H9 (cell line): Measurements from ENCODE around the gene COL19A1. TPM values are rescaled to one million over a fixed set of nuclear protein-coding genes. Genes with fewer than 3 reads are reported as not detected.
"Not testable (repeated sequence)": the region's sequence is repeated elsewhere in the genome, so short reads cannot be mapped to it uniquely, and the experiment has no call there.

Source experiments
- DNase-seq: peaks from one replicate; pipeline ENCODE4 v3.0.0-alpha.2; 2017
- H2AFZ ChIP-seq: one replicate; pipeline ENCODE4 v1.6.1; 2013; ENCODE audit warnings: mild to moderate bottlenecking, low read length, control low read depth, moderate library complexity
- H2AK5ac ChIP-seq: 2 replicates; pipeline ENCODE4 v1.6.1; 2013; ENCODE audit warnings: low read length, control low read depth, mixed read lengths; ENCODE audit not compliant: insufficient read length
- H2BK120ac ChIP-seq: one replicate; pipeline ENCODE4 v1.6.1; 2013; ENCODE audit warnings: low read depth, mild to moderate bottlenecking, low read length, control low read depth, inconsistent platforms; ENCODE audit not compliant: poor library complexity, severe bottlenecking
- H2BK12ac ChIP-seq: 2 replicates; pipeline ENCODE4 v1.6.1; 2013; ENCODE audit warnings: low read length, control low read depth, mixed read lengths, low read depth; ENCODE audit not compliant: insufficient read length
- H2BK15ac ChIP-seq: 2 replicates; pipeline ENCODE4 v1.6.1; 2013; ENCODE audit warnings: low read depth, low read length, control low read depth
- H2BK20ac ChIP-seq: one replicate; pipeline ENCODE4 v1.6.1; 2013; ENCODE audit warnings: low read depth, mild to moderate bottlenecking, low read length, control low read depth, inconsistent platforms; ENCODE audit not compliant: poor library complexity, severe bottlenecking
- H2BK5ac ChIP-seq: 2 replicates; pipeline ENCODE4 v1.6.1; 2013; ENCODE audit warnings: low read length, control low read depth, mixed read lengths; ENCODE audit not compliant: insufficient read length
- H3K14ac ChIP-seq: 2 replicates; pipeline ENCODE4 v1.6.1; 2013; ENCODE audit warnings: low read length, control low read depth; ENCODE audit not compliant: insufficient read depth
- H3K18ac ChIP-seq: 2 replicates; pipeline ENCODE4 v1.6.1; 2013; ENCODE audit warnings: low read depth, mild to moderate bottlenecking, mixed read lengths, low read length, control low read depth; ENCODE audit not compliant: insufficient read length
- H3K23ac ChIP-seq: 2 replicates; pipeline ENCODE4 v1.6.1; 2013; ENCODE audit warnings: low read length, control low read depth, mixed read lengths, low read depth; ENCODE audit not compliant: insufficient read length
- H3K23me2 ChIP-seq: 2 replicates; pipeline ENCODE4 v1.6.1; 2013; ENCODE audit warnings: low read depth, mild to moderate bottlenecking, mixed read lengths, low read length, control low read depth; ENCODE audit not compliant: insufficient read length, poor library complexity, severe bottlenecking
- H3K27ac ChIP-seq: 2 replicates; pipeline ENCODE4 v1.5.1; 2013; ENCODE audit warnings: low read length, control low read depth, mixed read lengths, low read depth; ENCODE audit not compliant: insufficient read length
- H3K27me3 ChIP-seq: 2 replicates; pipeline ENCODE4 v1.6.1; 2013; ENCODE audit warnings: low read length, control low read depth, inconsistent platforms; ENCODE audit not compliant: insufficient read depth
- H3K4ac ChIP-seq: 2 replicates; pipeline ENCODE4 v1.6.1; 2013; ENCODE audit warnings: low read depth, mild to moderate bottlenecking, control low read depth, inconsistent platforms, low read length, moderate library complexity
- H3K4me1 ChIP-seq: 2 replicates; pipeline ENCODE4 v1.6.1; 2013; ENCODE audit warnings: low read length, control low read depth, inconsistent platforms; ENCODE audit not compliant: insufficient read depth
- H3K4me2 ChIP-seq: 2 replicates; pipeline ENCODE4 v1.6.1; 2013; ENCODE audit warnings: low read length, control low read depth, mixed read lengths; ENCODE audit not compliant: insufficient read length, insufficient read depth
- H3K56ac ChIP-seq: 2 replicates; pipeline ENCODE4 v1.6.1; 2013; ENCODE audit warnings: low read depth, mild to moderate bottlenecking, mixed read lengths, low read length, control low read depth; ENCODE audit not compliant: insufficient read length
- H3K79me1 ChIP-seq: 2 replicates; pipeline ENCODE4 v1.6.1; 2013; ENCODE audit warnings: low read depth, mild to moderate bottlenecking, moderate library complexity, low read length, control low read depth, inconsistent platforms; ENCODE audit not compliant: insufficient read depth, poor library complexity, severe bottlenecking
- H3K79me2 ChIP-seq: 2 replicates; pipeline ENCODE4 v1.6.1; 2013; ENCODE audit warnings: low read length, control low read depth, inconsistent platforms; ENCODE audit not compliant: insufficient read depth
- H3K9ac ChIP-seq: 2 replicates; pipeline ENCODE4 v1.6.1; 2013; ENCODE audit warnings: low read length, control low read depth, mixed read lengths; ENCODE audit not compliant: insufficient read length; ENCODE audit errors: extremely low read depth
- H3K9me3 ChIP-seq: one replicate; pipeline ENCODE4 v1.6.1; 2013; ENCODE audit warnings: low read depth, low read length, inconsistent platforms; ENCODE audit not compliant: control insufficient read depth
- H3T11ph ChIP-seq: one replicate; pipeline ENCODE4 v1.6.1; 2013; ENCODE audit warnings: mild to moderate bottlenecking, low read length, control low read depth, inconsistent platforms
- H4K20me1 ChIP-seq: one replicate; pipeline ENCODE4 v1.6.1; 2013; ENCODE audit not compliant: control insufficient read depth, insufficient read length, insufficient read depth
- H4K5ac ChIP-seq: 2 replicates; pipeline ENCODE4 v1.6.1; 2013; ENCODE audit warnings: low read depth, mild to moderate bottlenecking, mixed read lengths, low read length, control low read depth; ENCODE audit not compliant: insufficient read length
- H4K8ac ChIP-seq: replicated peaks from 2 replicates; pipeline ENCODE4 v1.6.1; 2013; ENCODE audit warnings: low read length, control low read depth, mixed read lengths, low read depth; ENCODE audit not compliant: insufficient read length
- H4K91ac ChIP-seq: 2 replicates; pipeline ENCODE4 v1.6.1; 2013; ENCODE audit warnings: low read depth, mild to moderate bottlenecking, moderate library complexity, mixed read lengths, low read length, control low read depth; ENCODE audit not compliant: insufficient read length
- H3K27ac Mint-ChIP-seq, 3 experiments: 2 replicates in 2 of 3; 3 replicates in 1 of 3; pipeline ENCODE4 v1.8.0; 2020 to 2021; ENCODE audit warnings: mixed read lengths in 3 of 3, mild to moderate bottlenecking in 1 of 3, moderate library complexity in 1 of 3
- H3K27me3 Mint-ChIP-seq: 2 replicates; pipeline ENCODE4 v1.8.0; 2021; ENCODE audit warnings: low read depth, mild to moderate bottlenecking, moderate library complexity, mixed read lengths
- H3K36me3 Mint-ChIP-seq, 3 experiments: 2 replicates in 2 of 3; 3 replicates in 1 of 3; pipeline ENCODE4 v1.8.0; 2020 to 2021; ENCODE audit warnings: low read depth in 3 of 3, mixed read lengths in 3 of 3; ENCODE audit not compliant: insufficient read depth in 1 of 3
- H3K4me1 Mint-ChIP-seq, 2 experiments: 2 replicates each; pipeline ENCODE4 v1.8.0; 2020; ENCODE audit warnings: mixed read lengths in 2 of 2
- H3K4me3 Mint-ChIP-seq, 2 experiments: 2 replicates in 1 of 2; 3 replicates in 1 of 2; pipeline ENCODE4 v1.8.0; 2020 to 2021; ENCODE audit warnings: mild to moderate bottlenecking in 2 of 2, mixed read lengths in 2 of 2, moderate library complexity in 1 of 2
- H3K9me3 Mint-ChIP-seq, 2 experiments: 2 replicates in 1 of 2; 3 replicates in 1 of 2; pipeline ENCODE4 v1.8.0; 2020; ENCODE audit warnings: mild to moderate bottlenecking in 2 of 2, mixed read lengths in 2 of 2, moderate library complexity in 1 of 2
- CTCF ChIP-seq: fragments of 200-600 bp; sonication (generic); conservative IDR thresholded peaks from 3 replicates; pipeline ENCODE4 v1.8.0; 2021; ENCODE audit warnings: antibody characterized with exemption, mild to moderate bottlenecking
- WGBS: extraction: QIAGEN DNeasy Blood & Tissue Kit; methylation state at CpG from one replicate; pipeline ENCODE4 v1.1.7; 2013; ENCODE audit warnings: missing lambda C conversion rate, low lambda C conversion rate, mixed read lengths; ENCODE audit not compliant: insufficient read length; ENCODE audit errors: extremely low coverage; 5-methylcytosine and 5-hydroxymethylcytosine counted together
- total RNA-seq: library from RNA; stranded (reverse); gene quantifications from 2 replicates; pipeline ENCODE4 v1.2.1, GENCODE V29; 2021

Gene COL19A1
- total RNA-seq, 1 experiment from 2014 or later, result not detected

DNA sequence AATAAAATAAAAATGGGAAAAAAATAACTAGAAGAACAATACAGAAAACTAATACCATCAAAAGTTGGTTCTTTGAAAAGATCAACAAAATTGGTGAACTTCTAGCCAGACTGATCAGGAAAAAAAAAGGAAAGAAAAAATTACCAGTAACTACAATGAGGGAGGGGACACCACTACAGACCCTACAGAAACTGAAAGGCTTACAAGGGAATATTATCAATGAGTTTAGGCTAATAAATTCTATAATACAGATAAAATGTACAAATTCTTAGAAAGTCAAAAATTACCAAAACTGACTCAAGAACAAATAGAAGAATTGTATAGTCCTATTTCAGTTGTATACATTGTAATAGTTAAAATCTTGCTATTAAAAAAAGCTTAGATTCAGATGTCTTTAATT lies 141.8 kb downstream of the COL19A1 start:
- Histone ChIP-seq H2BK120ac (no peak overlapping the region), H3K4me1 (no peaks in the 10 kb centered on the region), H2BK20ac (no peak overlapping the region), H3K14ac (no peak overlapping the region), H3K79me1 (no peaks in the 10 kb centered on the region), H2BK5ac (no peak overlapping the region), H3K23me2 (no peaks in the 10 kb centered on the region), H3K9me3 (no peaks in the 10 kb centered on the region), H2AFZ (no peak overlapping the region), H3K4ac (no peak overlapping the region), H4K20me1 (no peaks in the 10 kb centered on the region), H3K23ac (no peak overlapping the region), H3K4me2 (no peak overlapping the region), H3T11ph (no peak overlapping the region), H4K8ac (no peak overlapping the region), H2BK12ac (no peak overlapping the region), H4K91ac (no peak overlapping the region), H4K5ac (no peak overlapping the region), H2AK5ac (no peak overlapping the region), H2BK15ac (no peak overlapping the region), H3K56ac (no peak overlapping the region), H3K27ac (no peak overlapping the region), H3K27me3 (no peaks in the 10 kb centered on the region), H3K18ac (no peak overlapping the region), H3K9ac (no peak overlapping the region), H3K79me2 (no peaks in the 10 kb centered on the region)
- DNase-seq, result no peak
- H3K36me3 Mint-ChIP-seq, result peaks cover 5 to 34% (median 6%) of the 10 kb centered on the region in 3 experiments
- TF ChIP-seq CTCF, result no peak
- H3K4me1 Mint-ChIP-seq, result peaks cover 0 to 4% of the 10 kb centered on the region in 2 experiments; a peak in 2 of 4 replicates
- H3K27me3 Mint-ChIP-seq, result no peaks in the 10 kb centered on the region
- H3K4me3 Mint-ChIP-seq, result no peak overlapping the region
- H3K9me3 Mint-ChIP-seq, result peaks cover 21 to 24% of the 10 kb centered on the region in 2 experiments
- no peak overlapping the region for H3K27ac Mint-ChIP-seq

DNA sequence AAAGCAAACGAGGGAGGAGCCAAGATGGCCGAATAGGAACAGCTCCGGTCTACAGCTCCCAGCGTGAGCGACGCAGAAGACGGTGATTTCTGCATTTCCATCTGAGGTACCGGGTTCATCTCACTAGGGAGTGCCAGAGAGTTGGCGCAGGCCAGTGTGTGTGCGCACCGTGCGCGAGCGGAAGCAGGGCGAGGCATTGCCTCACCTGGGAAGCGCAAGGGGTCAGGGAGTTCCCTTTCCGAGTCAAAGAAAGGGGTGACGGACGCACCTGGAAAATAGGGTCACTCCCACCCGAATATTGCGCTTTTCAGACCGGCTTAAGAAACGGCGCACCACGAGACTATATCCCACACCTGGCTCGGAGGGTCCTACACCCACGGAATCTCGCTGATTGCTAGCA lies 144.0 kb downstream of the COL19A1 start:
- H3K27me3 ChIP-seq, H3K23me2 ChIP-seq, H3K4ac ChIP-seq, H3K27ac ChIP-seq, H3K56ac ChIP-seq, H2AK5ac ChIP-seq, H3K9ac ChIP-seq, H3K4me3 Mint-ChIP-seq, H3K27me3 Mint-ChIP-seq, H3K79me1 ChIP-seq, H4K20me1 ChIP-seq, H3K18ac ChIP-seq, H3K4me1 ChIP-seq, H3K14ac ChIP-seq, H2BK120ac ChIP-seq, H2BK15ac ChIP-seq, H3K79me2 ChIP-seq, H2BK20ac ChIP-seq, H2BK12ac ChIP-seq, H4K91ac ChIP-seq, H4K5ac ChIP-seq, H3K23ac ChIP-seq, H2AFZ ChIP-seq, DNase-seq, H4K8ac ChIP-seq, H3K4me1 Mint-ChIP-seq, H2BK5ac ChIP-seq, H3T11ph ChIP-seq, H3K4me2 ChIP-seq, H3K9me3 ChIP-seq: not testable (repeated sequence)
- H3K9me3 Mint-ChIP-seq, result peaks cover 9 to 19% of the 10 kb centered on the region in 2 experiments; a peak in 4 of 5 replicates
- peaks cover 5 to 25% (median 6%) of the 10 kb centered on the region in 3 experiments for H3K36me3 Mint-ChIP-seq
- WGBS, result no CpG with 5 or more reads among the region's 28 CpGs
- H3K27ac Mint-ChIP-seq, result peak overlapping the region in 1 of 3 experiments; percentile 95; a peak in 2 of 7 replicates
